H1 (cell line): Measurements from ENCODE around the gene PLCH2. TPM values are rescaled to one million over a fixed set of nuclear protein-coding genes. Genes with fewer than 3 reads are reported as not detected.

Experiments
- CTCF ChIA-PET: fragments of 300-600 bp; sonication (Branson Sonifier 250); formaldehyde crosslinking; loops from one replicate; lab custom pipeline; 2021; ENCODE audit not compliant: partially characterized antibody; lab: Charles Lee
- POLR2A ChIA-PET: fragments of 300-600 bp; sonication (Branson Sonifier 250); formaldehyde crosslinking; loops from one replicate; lab custom pipeline; 2021; ENCODE audit warnings: inconsistent platforms; ENCODE audit not compliant: partially characterized antibody; lab: Charles Lee
- DNase-seq, 2 experiments: peaks; one replicate each; pipeline versions ENCODE4 v3.0.0 to v3.0.0-alpha.2; 2010 to 2022; ENCODE audit warnings: low spot score in 2 of 2, low read depth in 1 of 2, mixed read lengths in 1 of 2
- FAIRE-seq: peaks from 2 replicates; lab custom pipeline; 2011; peaks lifted over from hg19 to GRCh38; lab: Jason Lieb, UNC
- H2AFZ ChIP-seq: 2 replicates; pipeline ENCODE4 v1.8.1; 2012; ENCODE audit warnings: low read length, inconsistent platforms
- H2AK5ac ChIP-seq: 2 replicates; pipeline ENCODE4 v1.6.1; 2013; ENCODE audit warnings: low read depth, low read length
- H2BK120ac ChIP-seq: replicated peaks from 2 replicates; pipeline ENCODE3; 2013; ENCODE audit warnings: low read depth, low read length, inconsistent platforms
- H2BK12ac ChIP-seq: 2 replicates; pipeline ENCODE4 v1.6.1; 2013; ENCODE audit warnings: low read depth, low read length
- H2BK15ac ChIP-seq: 2 replicates; pipeline ENCODE4 v1.6.1; 2013; ENCODE audit warnings: low read length
- H2BK20ac ChIP-seq: 2 replicates; pipeline ENCODE4 v1.6.1; 2013; ENCODE audit warnings: low read length
- H2BK5ac ChIP-seq: 2 replicates; pipeline ENCODE4 v1.6.1; 2013; ENCODE audit warnings: low read depth, low read length
- H3K14ac ChIP-seq: 2 replicates; pipeline ENCODE4 v1.6.1; 2013; ENCODE audit warnings: inconsistent platforms; ENCODE audit not compliant: insufficient read length
- H3K18ac ChIP-seq: 2 replicates; pipeline ENCODE4 v1.6.1; 2013; ENCODE audit warnings: low read length; ENCODE audit errors: extremely low read depth
- H3K23ac ChIP-seq: 2 replicates; pipeline ENCODE4 v1.6.1; 2013; ENCODE audit warnings: inconsistent platforms; ENCODE audit not compliant: insufficient read length
- H3K23me2 ChIP-seq: 2 replicates; pipeline ENCODE4 v1.6.1; 2013; ENCODE audit warnings: low read depth, low read length
- H3K27ac ChIP-seq: 2 replicates; pipeline ENCODE4 v1.6.1; 2011; ENCODE audit warnings: low read depth, low read length, inconsistent platforms
- H3K27me3 ChIP-seq, 4 experiments: replicated peaks in 1 of 4; 1 replicate in 1 of 4; 2 replicates in 3 of 4; pipeline versions ENCODE4 v1.6.1 to v1.8.1; 2011 to 2013; ENCODE audit warnings: low read length in 3 of 4, mild to moderate bottlenecking in 3 of 4, inconsistent platforms in 2 of 4, mixed read lengths in 2 of 4, moderate library complexity in 1 of 4; ENCODE audit not compliant: control insufficient read depth in 3 of 4, insufficient read depth in 3 of 4; ENCODE audit errors: extremely low read depth in 1 of 4
- H3K36me3 ChIP-seq, 4 experiments: 2 replicates each; pipeline versions ENCODE4 v1.6.1 to v1.8.1; 2011 to 2013; ENCODE audit warnings: mild to moderate bottlenecking in 4 of 4, low read length in 3 of 4, moderate library complexity in 2 of 4, control low read depth in 1 of 4, inconsistent platforms in 1 of 4; ENCODE audit not compliant: insufficient read depth in 4 of 4, control insufficient read depth in 2 of 4
- H3K4ac ChIP-seq: replicated peaks from 2 replicates; pipeline ENCODE3; 2013; ENCODE audit warnings: low read length, low read depth, mixed read lengths, inconsistent platforms; ENCODE audit not compliant: insufficient read length
- H3K4me1 ChIP-seq, 4 experiments: replicated peaks in 1 of 4; 1 replicate in 1 of 4; 2 replicates in 3 of 4; pipeline versions ENCODE4 v1.6.1 to v1.8.1; 2011 to 2013; ENCODE audit warnings: low read length in 3 of 4, inconsistent platforms in 2 of 4, mixed read lengths in 1 of 4; ENCODE audit not compliant: insufficient read depth in 4 of 4, control insufficient read depth in 3 of 4
- H3K4me2 ChIP-seq, 2 experiments: 2 replicates each; pipeline versions ENCODE4 v1.6.1 to v1.8.1; 2011 to 2013; ENCODE audit warnings: low read depth in 2 of 2, low read length in 2 of 2, control low read depth in 1 of 2, inconsistent platforms in 1 of 2, mild to moderate bottlenecking in 1 of 2; ENCODE audit not compliant: insufficient read depth in 1 of 2
- H3K4me3 ChIP-seq, 4 experiments: fragments of 200-600, 300-600 bp in 1 of 4; sonication (generic), shearing (Covaris generic), sonication (Bioruptor Twin) in 1 of 4; 2 replicates each; pipeline versions ENCODE4 v1.5.1 to v1.8.1; 2011 to 2016; ENCODE audit warnings: low read length in 4 of 4, low read depth in 3 of 4, control low read depth in 2 of 4, inconsistent platforms in 2 of 4, mild to moderate bottlenecking in 2 of 4, mixed read lengths in 1 of 4, moderate library complexity in 1 of 4; ENCODE audit not compliant: insufficient read depth in 2 of 4; ENCODE audit errors: extremely low read depth in 1 of 4
- H3K56ac ChIP-seq: replicated peaks from 2 replicates; pipeline ENCODE3; 2013; ENCODE audit warnings: low read depth, mild to moderate bottlenecking, mixed read lengths, low read length, inconsistent platforms; ENCODE audit not compliant: insufficient read length
- H3K79me1 ChIP-seq: 2 replicates; pipeline ENCODE4 v1.6.1; 2013; ENCODE audit warnings: low read depth, low read length, control low read depth
- H3K79me2 ChIP-seq, 2 experiments: 2 replicates each; pipeline versions ENCODE4 v1.6.1 to v1.8.1; 2012 to 2013; ENCODE audit warnings: low read length in 2 of 2, mild to moderate bottlenecking in 2 of 2, inconsistent platforms in 1 of 2; ENCODE audit not compliant: insufficient read depth in 2 of 2, control insufficient read depth in 1 of 2
- H3K9ac ChIP-seq, 4 experiments: replicated peaks in 1 of 4; 1 replicate in 1 of 4; 2 replicates in 3 of 4; pipeline versions ENCODE4 v1.6.1 to v1.8.1; 2011 to 2013; ENCODE audit warnings: low read depth in 3 of 4, low read length in 3 of 4, control low read depth in 2 of 4, mild to moderate bottlenecking in 2 of 4, moderate library complexity in 2 of 4, inconsistent platforms in 1 of 4; ENCODE audit errors: extremely low read depth in 1 of 4
- H3K9me3 ChIP-seq, 2 experiments: 2 replicates each; pipeline versions ENCODE4 v1.6.1 to v1.8.1; 2012 to 2013; ENCODE audit warnings: mild to moderate bottlenecking in 2 of 2, moderate library complexity in 2 of 2, control low read depth in 1 of 2, inconsistent platforms in 1 of 2, low read depth in 1 of 2, low read length in 1 of 2, mixed read lengths in 1 of 2; ENCODE audit not compliant: insufficient read depth in 2 of 2
- H4K20me1 ChIP-seq, 2 experiments: replicated peaks in 1 of 2; 2 replicates each; pipeline versions ENCODE3 to v1.8.1; 2011 to 2013; ENCODE audit warnings: inconsistent platforms in 2 of 2, low read length in 2 of 2, mild to moderate bottlenecking in 1 of 2; ENCODE audit not compliant: insufficient read depth in 2 of 2, control insufficient read depth in 1 of 2
- H4K5ac ChIP-seq: 2 replicates; pipeline ENCODE4 v1.6.1; 2013; ENCODE audit warnings: low read length, low read depth, mixed read lengths, inconsistent platforms; ENCODE audit not compliant: insufficient read length
- H4K8ac ChIP-seq: 2 replicates; pipeline ENCODE4 v1.8.0; 2013; ENCODE audit warnings: mild to moderate bottlenecking, moderate library complexity, low read length, inconsistent platforms; ENCODE audit not compliant: insufficient read depth; ENCODE audit errors: extremely low read depth
- H4K91ac ChIP-seq: replicated peaks from 2 replicates; pipeline ENCODE3; 2013; ENCODE audit warnings: low read length, mixed read lengths, inconsistent platforms; ENCODE audit not compliant: insufficient read length
- JUND ChIP-seq: IDR thresholded peaks from 2 replicates; pipeline ENCODE4 v1.6.1; 2011; ENCODE audit warnings: mild to moderate bottlenecking, improper control_type of control experiment, low read length
- WGBS, 2 experiments: shearing (Covaris generic) in 1 of 2; methylation state at CpG; one replicate each; pipeline versions ENCODE4 v1.1.6 to v1.1.7; 2013 to 2015; ENCODE audit warnings: low lambda C conversion rate in 2 of 2, mixed read lengths in 2 of 2, inconsistent platforms in 1 of 2, low coverage in 1 of 2, missing lambda C conversion rate in 1 of 2; ENCODE audit not compliant: insufficient replicate concordance in 2 of 2, insufficient coverage in 1 of 2, insufficient read length in 1 of 2; ENCODE audit errors: extremely low coverage in 1 of 2, missing lambda C conversion rate in 1 of 2; 5-methylcytosine and 5-hydroxymethylcytosine counted together
- polyA plus RNA-seq, 7 experiments: library from polyadenylated mRNA; depleted of rRNA in 3 of 7; stranded (reverse) in 5 of 7; unstranded in 2 of 7; fragments of >200 nt in 5 of 7; fragments of 200-250 nt in 2 of 7; gene quantifications; 1 replicate in 5 of 7; 2 replicates in 1 of 7; 4 replicates in 1 of 7; pipeline versions ENCODE4 v1.2.1 to v1.2.3, GENCODE V29; 2011 to 2013; ENCODE audit warnings: missing spikeins in 2 of 7, mixed read lengths in 2 of 7
- total RNA-seq: library from RNA; stranded (reverse); fragmentation: NEBNext Ultra II Directional; extraction: Animal tissue kit (Norgen Biotek cat#: 25700); gene quantifications from 2 replicates; pipeline ENCODE4 v1.2.1, GENCODE V29; 2021

Gene PLCH2
- total and polyA plus RNA-seq, 2 of the 8 experiments (the other 6 are each of a cell fraction or from before 2014, with no cell fraction given), result 0.14 to 0.19 TPM

DNA sequence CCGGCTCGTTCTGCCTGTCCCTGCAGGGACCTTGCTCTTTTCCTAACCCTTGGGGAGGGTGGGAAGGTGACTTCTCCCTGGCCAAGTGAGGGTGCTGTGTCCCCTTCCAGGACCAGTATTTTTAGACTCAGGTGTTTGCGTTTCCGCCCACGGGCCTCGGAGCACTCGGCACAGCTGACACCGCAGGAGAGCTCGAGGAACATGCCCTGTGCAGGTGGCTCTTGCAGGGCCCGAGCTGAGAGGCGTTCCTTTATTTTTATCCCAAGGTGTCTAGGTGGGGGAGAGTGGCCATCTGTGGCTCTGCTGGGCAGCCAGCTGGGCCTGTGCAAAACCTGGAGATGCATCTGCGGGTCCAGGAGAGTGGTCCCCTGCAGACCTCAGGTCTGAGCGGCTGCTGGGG lies 16.0 kb downstream of the PLCH2 start:
- Histone ChIP-seq H4K8ac (peak overlapping the region; percentile 51; the same call in 1 of the 2 replicates), H3K56ac (no peak overlapping the region), H2BK20ac (no peak overlapping the region), H3K4me2 (no peak overlapping the region), H4K5ac (no peak overlapping the region), H3K18ac (no peak overlapping the region), H3K79me2 (no peaks in the 10 kb centered on the region), H2BK15ac (no peak overlapping the region), H2BK12ac (no peak overlapping the region), H2AFZ (no peak overlapping the region), H3K36me3 (no peaks in the 10 kb centered on the region), H3K79me1 (no peaks in the 10 kb centered on the region), H2AK5ac (no peak overlapping the region), H4K20me1 (peaks cover 0 to under 1% of the 10 kb centered on the region in 2 experiments), H3K27me3 (peaks cover 0 to 10% (median 1%) of the 10 kb centered on the region in 4 experiments; a peak in 2 of 7 replicates), H3K4ac (no peak overlapping the region), H2BK5ac (no peak overlapping the region), H3K4me1 (no peaks in the 10 kb centered on the region), H3K27ac (no peak overlapping the region), H3K23ac (no peak overlapping the region), H3K9ac (no peak overlapping the region), H4K91ac (no peak overlapping the region), H3K4me3 (no peak overlapping the region), H2BK120ac (no peak overlapping the region), H3K23me2 (no peaks in the 10 kb centered on the region), H3K14ac (no peak overlapping the region), H3K9me3 (peaks cover 0 to 18% of the 10 kb centered on the region in 2 experiments; a peak in 2 of 4 replicates)
- no peak for DNase-seq
- WGBS, 2 experiments, result 85% methylated on average over 13 of the region's 13 CpGs; no CpG with 5 or more reads in 1 of the 2 experiments
- no peak for FAIRE-seq
- no peak for TF ChIP-seq JUND
- CTCF ChIA-PET, result interaction anchor here (0.7 to 2.3 kb wide), 7 partner anchors 11 to 110 kb away, joined by 3 to 8 read pairs (median 3); no protein-coding TSS in a partner anchor
- POLR2A ChIA-PET, result interaction anchor here (1.8 kb wide), 1 partner anchor 9 kb away, joined by 6 read pairs; no protein-coding TSS in a partner anchor
